Lower lobe of right lung (tissue), 2 donors: ENCODE results near the gene CEMIP2. TPM values are rescaled to one million over a fixed set of nuclear protein-coding genes. Genes with fewer than 3 reads are reported as not detected.

Experiments used
- ATAC-seq, 2 donors: fragments of 200-7000 bp; cut with Tn5 transposase; one replicate each; pipeline ENCODE4 v1.9.1; 2020 to 2022; ENCODE audit warnings: mild to moderate bottlenecking in 2 of 2, moderate library complexity in 2 of 2
- DNase-seq: peaks from one replicate; pipeline ENCODE4 v3.0.0-alpha.2; 2020
- H3K27ac ChIP-seq: fragments of 200-600 bp; one replicate; pipeline ENCODE4 v1.8.0; 2022
- H3K27me3 ChIP-seq: fragments of 200-600 bp; one replicate; pipeline ENCODE4 v1.8.0; 2022; ENCODE audit warnings: low read depth
- H3K36me3 ChIP-seq: fragments of 200-600 bp; one replicate; pipeline ENCODE4 v1.8.0; 2022; ENCODE audit warnings: mild to moderate bottlenecking
- H3K4me1 ChIP-seq: fragments of 200-600 bp; one replicate; pipeline ENCODE4 v1.8.0; 2022
- H3K4me3 ChIP-seq: fragments of 200-600 bp; one replicate; pipeline ENCODE4 v1.8.0; 2022; ENCODE audit warnings: mild to moderate bottlenecking
- H3K9me3 ChIP-seq: fragments of 200-600 bp; one replicate; pipeline ENCODE4 v1.8.0; 2022
- intact Hi-C: fragments of 100-400 bp; cut with DNase I; formaldehyde crosslinking; loops from one replicate; pipeline ENCODE4 v1.11.0; 2022
- total RNA-seq: library from RNA; stranded (reverse); fragmentation: NEBNext Ultra II Directional; extraction: Animal tissue kit (Norgen Biotek cat#: 25700); gene quantifications from one replicate; pipeline ENCODE4 v1.2.1, GENCODE V29; 2021
- TF ChIP-seq, protein P1 (sequence below): fragments of 200-600 bp; IDR thresholded peaks from one replicate; pipeline ENCODE4 v1.8.0; 2022; ENCODE audit warnings: antibody characterized with exemption, mild to moderate bottlenecking
- donor health status: DM: no; HTN: yes; CAD: no; lungs with severe emphysema.

The CEMIP2 gene
- total RNA-seq, 1 donor from 2014 or later, result 152 TPM

DNA sequence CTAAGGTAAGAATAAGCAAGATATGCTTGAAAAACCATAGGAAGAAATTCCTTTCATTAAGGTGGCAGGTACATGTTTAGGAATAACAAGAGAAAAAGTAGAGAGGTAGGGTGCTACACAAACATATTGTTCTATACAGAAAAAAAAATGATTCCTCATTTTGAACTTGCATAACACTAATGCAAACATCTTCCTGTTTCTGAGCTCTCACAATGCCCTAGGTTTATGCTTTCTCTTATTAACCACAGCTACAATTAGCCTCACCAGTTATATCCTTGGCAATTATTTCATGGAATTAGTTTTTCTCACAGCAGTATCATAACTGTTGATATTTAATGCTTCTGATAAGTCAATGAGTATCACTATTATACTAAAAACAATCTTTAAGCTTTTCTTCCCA lies 20.7 kb downstream of the CEMIP2 start:
- ATAC-seq (peak; percentile 32 to 51), DNase-seq (no peak)
- intact Hi-C loops, result no loop called here
- TF ChIP-seq, protein P1, sequence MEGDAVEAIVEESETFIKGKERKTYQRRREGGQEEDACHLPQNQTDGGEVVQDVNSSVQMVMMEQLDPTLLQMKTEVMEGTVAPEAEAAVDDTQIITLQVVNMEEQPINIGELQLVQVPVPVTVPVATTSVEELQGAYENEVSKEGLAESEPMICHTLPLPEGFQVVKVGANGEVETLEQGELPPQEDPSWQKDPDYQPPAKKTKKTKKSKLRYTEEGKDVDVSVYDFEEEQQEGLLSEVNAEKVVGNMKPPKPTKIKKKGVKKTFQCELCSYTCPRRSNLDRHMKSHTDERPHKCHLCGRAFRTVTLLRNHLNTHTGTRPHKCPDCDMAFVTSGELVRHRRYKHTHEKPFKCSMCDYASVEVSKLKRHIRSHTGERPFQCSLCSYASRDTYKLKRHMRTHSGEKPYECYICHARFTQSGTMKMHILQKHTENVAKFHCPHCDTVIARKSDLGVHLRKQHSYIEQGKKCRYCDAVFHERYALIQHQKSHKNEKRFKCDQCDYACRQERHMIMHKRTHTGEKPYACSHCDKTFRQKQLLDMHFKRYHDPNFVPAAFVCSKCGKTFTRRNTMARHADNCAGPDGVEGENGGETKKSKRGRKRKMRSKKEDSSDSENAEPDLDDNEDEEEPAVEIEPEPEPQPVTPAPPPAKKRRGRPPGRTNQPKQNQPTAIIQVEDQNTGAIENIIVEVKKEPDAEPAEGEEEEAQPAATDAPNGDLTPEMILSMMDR, result no peak
- Histone ChIP-seq H3K9me3 (no peaks in the 10 kb centered on the region), H3K36me3 (peaks cover 52% of the 10 kb centered on the region), H3K27ac (peak overlapping the region; percentile 8), H3K4me1 (peaks cover 53% of the 10 kb centered on the region), H3K27me3 (no peaks in the 10 kb centered on the region), H3K4me3 (no peak overlapping the region)

DNA sequence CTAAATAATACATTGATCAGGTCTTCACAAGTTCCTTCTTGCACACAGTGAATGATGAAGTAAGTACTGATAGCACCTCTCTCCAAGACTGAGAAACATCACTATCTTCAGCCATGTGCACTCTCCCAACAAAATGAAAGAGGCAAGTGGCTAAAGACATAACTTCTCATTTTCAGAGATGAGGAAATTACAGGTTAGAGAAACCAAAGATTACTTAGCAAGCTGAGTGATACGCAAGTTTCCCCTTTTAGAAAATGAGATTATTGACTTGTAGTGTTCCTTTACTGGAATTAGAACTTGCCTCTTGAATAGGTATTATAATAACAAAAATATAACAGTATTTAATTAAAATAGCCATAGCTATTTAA lies 21.6 kb downstream of the CEMIP2 start:
- peaks cover 52% of the 10 kb centered on the region for H3K36me3 ChIP-seq
- DNase-seq, result no peak
- H3K4me1 ChIP-seq, result peaks cover 48% of the 10 kb centered on the region

DNA sequence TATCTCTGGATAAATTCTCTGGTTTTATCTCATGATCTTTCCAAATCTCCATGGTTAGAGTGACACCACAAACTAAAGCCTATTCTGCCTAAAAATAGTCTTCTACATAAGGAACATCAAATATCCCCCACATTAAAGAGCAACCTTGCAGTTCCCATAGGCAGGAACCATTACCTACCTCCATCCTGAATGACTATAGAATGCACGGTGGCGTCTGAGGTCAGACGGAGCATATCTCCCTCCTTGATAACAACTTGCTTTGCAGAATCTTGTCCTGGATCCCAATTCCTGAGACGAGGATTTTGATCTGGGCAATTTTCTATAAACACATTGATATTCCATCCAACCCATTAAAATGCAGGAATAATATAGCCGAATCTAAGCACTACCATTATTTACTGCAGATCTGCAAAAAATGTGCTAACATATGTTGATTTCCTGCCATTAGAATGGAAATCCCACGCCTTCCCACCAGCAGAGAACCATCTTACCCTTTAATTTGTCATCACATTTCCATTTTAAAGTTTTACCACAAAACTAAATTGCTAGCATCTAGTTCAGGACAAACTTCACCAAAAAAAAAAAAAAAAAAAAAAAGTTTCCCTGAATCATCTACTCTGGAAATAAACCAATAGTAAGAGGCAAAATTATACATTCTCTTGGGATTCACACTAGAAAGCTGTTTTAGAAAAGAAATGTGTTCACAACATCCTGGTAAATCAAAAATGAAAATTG lies 22.1 kb downstream of the CEMIP2 start:
- no peak overlapping the region for H3K4me3 ChIP-seq
- no peak overlapping the region for H3K27ac ChIP-seq
- DNase-seq, result no peak
- peaks cover 44% of the 10 kb centered on the region for H3K4me1 ChIP-seq
- peaks cover 52% of the 10 kb centered on the region for H3K36me3 ChIP-seq
- no peaks in the 10 kb centered on the region for H3K9me3 ChIP-seq
- no peak for ATAC-seq
- TF ChIP-seq, protein P1, result no peak
- intact Hi-C loops, result no loop called here
- H3K27me3 ChIP-seq, result no peaks in the 10 kb centered on the region

More for the DNA sequence above, 21.6 kb downstream of the CEMIP2 start:
- no peak for ATAC-seq
- no peaks in the 10 kb centered on the region for H3K9me3 ChIP-seq
- H3K4me3 ChIP-seq, result no peak overlapping the region
- no peaks in the 10 kb centered on the region for H3K27me3 ChIP-seq
- no peak overlapping the region for H3K27ac ChIP-seq
- intact Hi-C loops, result no loop called here
- TF ChIP-seq, protein P1, result no peak

DNA sequence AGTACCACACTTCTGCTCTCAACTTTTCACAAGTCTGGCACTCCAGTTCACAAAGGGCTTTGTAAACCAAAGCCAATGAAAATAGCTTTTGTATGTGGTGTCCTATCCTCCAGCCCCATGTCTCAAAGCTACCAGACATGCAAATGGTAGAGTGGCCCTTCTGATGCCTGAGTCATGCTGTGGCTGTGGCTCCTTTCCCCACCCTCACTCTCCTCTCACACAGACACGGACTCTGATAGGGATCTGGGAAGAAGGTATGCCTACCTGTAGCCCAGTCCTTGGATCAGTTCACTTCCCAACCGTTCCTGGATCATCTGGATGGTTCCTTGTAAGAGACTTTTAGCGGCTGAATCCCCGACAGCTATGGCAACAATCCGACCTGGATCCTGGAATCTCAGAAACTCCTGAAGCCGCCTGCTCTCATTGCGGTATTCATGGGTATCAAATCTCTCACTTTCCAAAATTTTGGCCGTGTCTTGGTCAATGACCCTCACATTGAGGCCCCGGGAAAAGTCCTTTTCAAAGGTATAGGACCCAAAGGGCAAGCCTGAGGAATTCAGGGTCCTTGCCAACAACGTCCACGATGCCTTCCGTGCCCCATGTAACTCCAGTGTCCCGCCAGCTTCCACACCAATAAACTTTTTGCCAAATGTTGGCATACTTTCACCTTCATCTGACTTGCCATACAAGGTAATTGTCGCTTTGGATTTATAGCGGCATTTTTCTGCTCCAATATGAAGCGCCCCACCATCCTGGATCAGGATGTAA lies 23.4 kb downstream of the CEMIP2 start:
- Histone ChIP-seq H3K27ac (no peak overlapping the region), H3K4me1 (peaks cover 44% of the 10 kb centered on the region), H3K9me3 (no peaks in the 10 kb centered on the region), H3K36me3 (peaks cover 50% of the 10 kb centered on the region), H3K27me3 (no peaks in the 10 kb centered on the region), H3K4me3 (no peak overlapping the region)
- TF ChIP-seq, protein P1, result no peak
- DNase-seq, result no peak
- ATAC-seq, result peak in 1 of 2 donors; percentile 8
- intact Hi-C loops, result no loop called here

DNA sequence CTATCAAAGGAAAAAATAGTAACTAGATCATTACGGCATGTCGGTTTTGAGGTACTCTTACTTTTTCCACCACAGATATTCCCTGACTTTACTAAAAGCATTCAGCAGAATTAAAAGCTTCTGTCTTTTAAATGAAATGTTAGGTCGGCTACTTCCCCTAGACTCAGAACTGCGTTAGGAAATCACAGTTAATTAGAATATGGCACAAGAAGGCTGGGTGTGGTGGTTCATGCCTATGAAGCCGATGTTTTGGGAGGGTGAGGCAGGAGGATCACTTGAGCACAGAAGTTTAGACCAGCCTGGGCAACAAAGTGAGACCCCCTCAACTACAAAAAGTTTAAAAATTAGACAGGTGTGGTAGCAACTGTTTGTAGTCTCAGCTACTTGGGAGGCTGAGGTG lies 24.4 kb downstream of the CEMIP2 start:
- no peaks in the 10 kb centered on the region for H3K9me3 ChIP-seq
- no peak overlapping the region for H3K4me3 ChIP-seq
- intact Hi-C loops, result no loop called here
- TF ChIP-seq, protein P1, result no peak
- ATAC-seq (peak in 1 of 2 donors; percentile 36), DNase-seq (no peak)
- no peaks in the 10 kb centered on the region for H3K27me3 ChIP-seq
- peaks cover 53% of the 10 kb centered on the region for H3K36me3 ChIP-seq
- H3K27ac ChIP-seq, result no peak overlapping the region
- H3K4me1 ChIP-seq, result peaks cover 43% of the 10 kb centered on the region
